ENCODE measurements around the gene POLD2. TPM values are rescaled to one million over a fixed set of nuclear protein-coding genes. Genes with fewer than 3 reads are reported as not detected.

Gene POLD2
- total and polyA plus RNA-seq, 2 of the 4 experiments (the other 2 are of a cell fraction), result 142 to 163 TPM

GRCh38 chr7:44082541-44083207 lies 40.7 kb downstream of the POLD2 start:
- Histone ChIP-seq H3K27me3 (ENCODE audit: control insufficient read depth, insufficient read depth, low read length) (no peaks in the 10 kb centered on the region), H3K18ac (ENCODE audit: low read depth, low read length) (peak overlapping the region; percentile 1), H2AK9ac (replicated peaks; ENCODE audit: low read depth, low read length, poor library complexity) (peak overlapping the region; percentile 48), H2BK5ac (ENCODE audit: low read depth, low read length, poor library complexity, severe bottlenecking) (peak overlapping the region; percentile 15), H4K91ac (ENCODE audit: insufficient read depth, low read depth, low read length) (peak overlapping the region; percentile 9; the same call in 1 of the 2 replicates), H3K56ac (ENCODE audit: extremely low read depth, insufficient read depth, low read length) (peak overlapping the region; percentile 42), H4K8ac (ENCODE audit: low read depth in 2 of 2, low read length in 2 of 2) (peak overlapping the region; percentile 13 to 19; a peak in 2 of 4 replicates), H3K4me2 (ENCODE audit: low read depth, low read length) (peak overlapping the region; percentile 72), H3K27ac (ENCODE audit: insufficient read depth, low read length) (peak overlapping the region; percentile 72), H4K5ac (ENCODE audit: low read depth, low read length) (no peak overlapping the region), H2BK20ac (ENCODE audit: low read depth, low read length) (no peak overlapping the region), H3K14ac (replicated peaks; ENCODE audit: low read depth, low read length) (peak overlapping the region; percentile 11), H4K20me1 (ENCODE audit: insufficient read depth, low read length) (no peaks in the 10 kb centered on the region; the same call in 1 of the 2 replicates), H3K9me1 (ENCODE audit: insufficient read depth, low read length) (peaks cover 26% of the 10 kb centered on the region), H2BK120ac (ENCODE audit: low read depth, low read length) (peak overlapping the region; percentile 6; the same call in 1 of the 2 replicates), H3K9me3 (ENCODE audit: control insufficient read depth, insufficient read depth, low read length) (no peaks in the 10 kb centered on the region), H3K9ac (ENCODE audit: low read depth, low read length) (peak overlapping the region; percentile 81), H3K4me1 (ENCODE audit: control insufficient read depth, insufficient read depth, low read length) (peaks cover 16% of the 10 kb centered on the region), H3K4me3 (ENCODE audit: insufficient read depth, low read depth, low read length) (peak overlapping the region; percentile 56), H2BK15ac (ENCODE audit: low read depth, low read length) (no peak overlapping the region; the same call in 2 of the 3 replicates), H3K79me1 (ENCODE audit: low read depth in 1 of 2, low read length in 2 of 2) (peaks cover 7 to 35% of the 10 kb centered on the region in 2 experiments; a peak in 3 of 4 replicates), H3K4ac (ENCODE audit: low read depth, low read length) (peak overlapping the region; percentile 42), H3K36me3 (ENCODE audit: control insufficient read depth, insufficient read depth, low read length) (peaks cover 23% of the 10 kb centered on the region), H3K23ac (ENCODE audit: low read depth, low read length) (peak overlapping the region; percentile 19; the same call in 1 of the 2 replicates), H2AFZ (replicated peaks; ENCODE audit: low read length, poor library complexity) (peak overlapping the region; percentile 78), H2AK5ac (ENCODE audit: low read depth, low read length) (no peak overlapping the region)
- CTCF ChIA-PET, result no interaction called here
- in situ Hi-C loops (cut with MboI; ENCODE audit: low sequenced_read_pairs), result no loop called here
- POLR2A ChIA-PET (ENCODE audit: unreplicated experiment), result no interaction called here
- DNase-seq (peak; percentile 98), ATAC-seq (ENCODE audit: low read depth) (peak; percentile 98)
- dilution Hi-C loops (cut with HindIII; ENCODE audit: low sequenced_read_pairs, unreplicated experiment), result no loop called here
- TF ChIP-seq MAZ (IDR thresholded peaks at IDR 0.05; ENCODE audit: borderline replicate concordance, low read depth, low read length), result 0 out of 2 replicates have a peak, but pooled peaks have one; percentile 16
- no peak for TF ChIP-seq RFX5 (IDR thresholded peaks at IDR 0.05; ENCODE audit: low read depth, low read length)
- TF ChIP-seq MXI1 (IDR thresholded peaks at IDR 0.05; ENCODE audit: borderline replicate concordance, low read depth, low read length), result peak; percentile 77; the same call in 1 of the 2 replicates
- peak; percentile 32; the same call in 1 of the 2 replicates for TF ChIP-seq BHLHE40 (IDR thresholded peaks at IDR 0.05; ENCODE audit: low read depth, low read length)
- intact Hi-C loops (cut with micrococcal nuclease), result loop anchor here (2.0 kb wide), 2 partner anchors 18 to 40 kb away; partner anchors contain the start of gene POLD2
- BruUV-seq (replicated peaks), result no TSS peak
- 0% methylated on average over 28 of the region's 54 CpGs; no CpG with 5 or more reads in 1 of the 2 experiments for WGBS, 2 experiments (ENCODE audit: extremely low coverage in 2 of 2, insufficient read length in 1 of 2)
